Esophagus squamous epithelium (tissue), 5 donors: ENCODE results near the gene LRRTM3. TPM values are rescaled to one million over a fixed set of nuclear protein-coding genes. Genes with fewer than 3 reads are reported as not detected.

ENCODE experiments used
- DNase-seq: peaks from one replicate; lab custom pipeline; 2025; lab: John Stamatoyannopoulos, UW
- H3K27ac ChIP-seq, 4 donors: fragments of 200-600 bp; sonication (generic); one replicate each; pipeline ENCODE4 v1.5.1; 2016 to 2019; ENCODE audit warnings: mild to moderate bottlenecking in 1 of 4
- H3K27me3 ChIP-seq, 4 donors: fragments of 200-600 bp; sonication (generic); 1 replicate in 3 of 4; 2 replicates in 1 of 4; pipeline versions ENCODE4 v1.5.1 to v1.6.0; 2017 to 2021; ENCODE audit warnings: antibody characterized with exemption in 1 of 4
- H3K36me3 ChIP-seq, 3 donors: fragments of 200-600 bp; sonication (generic); one replicate each; pipeline ENCODE4 v1.5.1; 2016 to 2019
- H3K4me1 ChIP-seq, 3 donors: fragments of 200-600 bp; sonication (generic); one replicate each; pipeline ENCODE4 v1.5.1; 2017 to 2019
- H3K4me3 ChIP-seq, 4 donors: fragments of 200-600 bp; sonication (generic); 1 replicate in 3 of 4; 2 replicates in 1 of 4; pipeline ENCODE4 v1.5.1; 2016 to 2019; ENCODE audit warnings: mild to moderate bottlenecking in 2 of 4, moderate library complexity in 1 of 4
- H3K9me3 ChIP-seq, 3 donors: fragments of 200-600 bp; sonication (generic); one replicate each; pipeline ENCODE4 v1.5.1; 2016 to 2019
- POLR2A ChIP-seq, 4 donors: fragments of 450-650 bp; IDR thresholded peaks; one replicate each; pipeline ENCODE4 v1.6.1; 2017; ENCODE audit warnings: antibody characterized with exemption in 4 of 4, mild to moderate bottlenecking in 4 of 4, moderate library complexity in 3 of 4
- WGBS, 2 donors: methylation state at CpG; one replicate each; pipeline ENCODE4 v1.1.5; 2018; 5-methylcytosine and 5-hydroxymethylcytosine counted together
- intact Hi-C: fragments of 100-400 bp; cut with DNase I; formaldehyde crosslinking; loops from one replicate; pipeline ENCODE4 v1.15.0; 2022
- total RNA-seq, 4 donors: library from RNA; depleted of rRNA; stranded (reverse); fragments of >200 nt; gene quantifications; one replicate each; pipeline ENCODE4 v1.1.0, GENCODE V29; 2016
- TF ChIP-seq, protein P1 (sequence below), 6 experiments: fragments of 450-650 bp in 4 of 6; fragments of 200-600 bp in 2 of 6; sonication (generic) in 2 of 6; IDR thresholded peaks; one replicate each; pipeline ENCODE4 v1.5.1; 2016 to 2019; ENCODE audit warnings: antibody characterized with exemption in 6 of 6, mild to moderate bottlenecking in 4 of 6, moderate library complexity in 4 of 6
- donor health status: DM: yes; HTN: yes; CAD: no.

Gene LRRTM3
- total RNA-seq, 4 donors from 2014 or later: under 0.01 TPM; not detected in 3

DNA sequence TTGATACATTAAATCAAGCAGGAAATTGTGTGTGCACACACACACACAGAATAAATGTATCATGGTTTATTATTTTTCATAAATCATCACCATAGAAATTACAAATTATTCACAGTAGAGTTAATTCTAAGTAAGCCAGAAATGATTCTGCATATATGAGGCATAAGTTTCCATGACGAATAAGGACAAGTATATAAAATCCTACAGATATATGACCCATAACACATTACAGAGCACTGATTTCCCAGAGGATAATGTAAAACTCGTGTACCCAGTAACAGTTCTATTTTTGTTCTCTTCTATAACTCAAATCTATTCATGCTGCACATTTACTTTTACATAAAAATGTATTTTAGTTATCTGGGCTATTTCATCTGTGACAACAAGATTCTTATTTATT lies 169.7 kb downstream of the LRRTM3 start:
- H3K4me1 ChIP-seq: no peaks in the 10 kb centered on the region
- DNase-seq: no peak
- H3K9me3 ChIP-seq: no peaks in the 10 kb centered on the region
- H3K36me3 ChIP-seq: no peaks in the 10 kb centered on the region
- H3K27me3 ChIP-seq: no peaks in the 10 kb centered on the region
- H3K4me3 ChIP-seq: no peak overlapping the region
- intact Hi-C loops: no loop called here
- no peak for TF ChIP-seq POLR2A (IDR thresholded peaks at IDR 0.05)
- TF ChIP-seq, protein P1, sequence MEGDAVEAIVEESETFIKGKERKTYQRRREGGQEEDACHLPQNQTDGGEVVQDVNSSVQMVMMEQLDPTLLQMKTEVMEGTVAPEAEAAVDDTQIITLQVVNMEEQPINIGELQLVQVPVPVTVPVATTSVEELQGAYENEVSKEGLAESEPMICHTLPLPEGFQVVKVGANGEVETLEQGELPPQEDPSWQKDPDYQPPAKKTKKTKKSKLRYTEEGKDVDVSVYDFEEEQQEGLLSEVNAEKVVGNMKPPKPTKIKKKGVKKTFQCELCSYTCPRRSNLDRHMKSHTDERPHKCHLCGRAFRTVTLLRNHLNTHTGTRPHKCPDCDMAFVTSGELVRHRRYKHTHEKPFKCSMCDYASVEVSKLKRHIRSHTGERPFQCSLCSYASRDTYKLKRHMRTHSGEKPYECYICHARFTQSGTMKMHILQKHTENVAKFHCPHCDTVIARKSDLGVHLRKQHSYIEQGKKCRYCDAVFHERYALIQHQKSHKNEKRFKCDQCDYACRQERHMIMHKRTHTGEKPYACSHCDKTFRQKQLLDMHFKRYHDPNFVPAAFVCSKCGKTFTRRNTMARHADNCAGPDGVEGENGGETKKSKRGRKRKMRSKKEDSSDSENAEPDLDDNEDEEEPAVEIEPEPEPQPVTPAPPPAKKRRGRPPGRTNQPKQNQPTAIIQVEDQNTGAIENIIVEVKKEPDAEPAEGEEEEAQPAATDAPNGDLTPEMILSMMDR (IDR thresholded peaks at IDR 0.05): no peak
- WGBS, 2 donors: 35 to 47% methylated on average over 2 of the region's 2 CpGs
- no peak overlapping the region for H3K27ac ChIP-seq

DNA sequence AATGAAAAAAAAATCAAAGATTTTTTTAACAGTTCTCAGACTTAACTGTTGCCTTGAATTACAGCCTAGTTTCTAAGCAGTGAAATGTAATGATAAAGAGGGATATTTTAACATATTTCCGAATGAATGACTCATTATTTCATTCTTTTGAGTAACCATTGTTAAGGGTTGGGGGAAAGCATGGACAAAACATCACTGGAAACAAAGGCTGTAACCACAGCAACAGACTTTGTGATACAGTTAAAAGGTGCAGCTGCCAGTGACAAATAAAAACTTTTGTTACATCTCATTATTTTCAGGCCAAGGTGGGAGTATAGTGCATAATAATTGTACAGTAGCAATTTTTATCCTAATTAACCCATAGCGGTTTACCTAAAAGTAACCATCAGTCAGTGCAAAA lies 172.6 kb downstream of the LRRTM3 start:
- Histone ChIP-seq H3K9me3 (no peaks in the 10 kb centered on the region), H3K36me3 (no peaks in the 10 kb centered on the region), H3K27ac (no peak overlapping the region), H3K4me1 (no peaks in the 10 kb centered on the region), H3K27me3 (no peaks in the 10 kb centered on the region), H3K4me3 (no peak overlapping the region)
- intact Hi-C loops: no loop called here
- 58% methylated on average over 2 of the region's 2 CpGs for WGBS, 2 donors
- TF ChIP-seq, protein P1 (IDR thresholded peaks at IDR 0.05): no peak
- no peak for TF ChIP-seq POLR2A (IDR thresholded peaks at IDR 0.05)
- no peak for DNase-seq

DNA sequence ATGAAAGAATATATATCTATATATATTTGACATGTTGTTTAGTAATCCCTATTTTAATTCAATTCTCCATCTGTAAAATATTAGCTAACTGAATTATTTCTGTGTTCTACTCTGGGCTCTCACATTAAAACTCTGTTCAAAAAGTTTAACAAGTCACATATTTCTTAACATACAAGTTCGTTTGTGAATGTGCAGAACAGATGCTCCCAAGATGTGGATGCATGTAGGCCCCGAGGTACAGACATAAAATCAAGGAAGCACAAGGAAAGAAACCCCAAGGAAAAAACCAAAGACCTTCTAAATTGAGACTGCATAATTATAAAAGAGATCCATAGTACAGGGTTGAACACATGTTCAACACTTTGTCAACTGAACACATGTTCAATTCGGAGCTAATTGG lies 175.1 kb downstream of the LRRTM3 start:
- H3K4me1 ChIP-seq: no peaks in the 10 kb centered on the region
- H3K36me3 ChIP-seq: no peaks in the 10 kb centered on the region
- DNase-seq: no peak
- intact Hi-C loops: no loop called here
- H3K27me3 ChIP-seq: no peaks in the 10 kb centered on the region
- H3K4me3 ChIP-seq: no peak overlapping the region
- no peak for TF ChIP-seq POLR2A (IDR thresholded peaks at IDR 0.05)
- TF ChIP-seq, protein P1 (IDR thresholded peaks at IDR 0.05): no peak
- 47 to 54% methylated on average over 3 of the region's 3 CpGs for WGBS, 2 donors
- no peak overlapping the region for H3K27ac ChIP-seq
- H3K9me3 ChIP-seq: no peaks in the 10 kb centered on the region

DNA sequence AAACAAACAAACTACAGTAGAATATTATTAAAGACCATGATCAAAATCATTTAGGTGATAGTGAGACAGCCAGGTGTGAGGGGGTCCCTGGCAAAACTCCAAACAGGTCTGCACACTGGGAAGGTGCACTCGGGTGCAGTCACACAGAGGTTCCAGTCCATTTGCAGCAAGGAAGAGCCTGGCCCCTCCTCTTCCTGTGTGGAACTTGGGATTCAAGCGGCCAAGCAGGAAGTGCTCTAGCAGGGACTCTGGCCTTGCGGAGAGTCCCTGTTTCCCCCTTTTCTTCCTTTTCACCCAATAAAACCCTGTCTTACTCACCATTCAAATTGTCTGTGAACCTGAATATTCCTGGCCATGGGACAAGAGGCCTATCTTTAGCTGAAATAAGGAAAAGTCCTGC lies 181.8 kb downstream of the LRRTM3 start:
- intact Hi-C loops: no loop called here
- 67 to 70% methylated on average over 2 to 3 of the region's 3 CpGs for WGBS, 2 donors
- H3K27ac ChIP-seq: no peak overlapping the region
- no peaks in the 10 kb centered on the region for H3K36me3 ChIP-seq
- H3K9me3 ChIP-seq: no peaks in the 10 kb centered on the region
- TF ChIP-seq, protein P1 (IDR thresholded peaks at IDR 0.05): no peak
- TF ChIP-seq POLR2A (IDR thresholded peaks at IDR 0.05): no peak
- no peaks in the 10 kb centered on the region for H3K4me1 ChIP-seq
- no peak overlapping the region for H3K4me3 ChIP-seq
- no peaks in the 10 kb centered on the region for H3K27me3 ChIP-seq
- no peak for DNase-seq

DNA sequence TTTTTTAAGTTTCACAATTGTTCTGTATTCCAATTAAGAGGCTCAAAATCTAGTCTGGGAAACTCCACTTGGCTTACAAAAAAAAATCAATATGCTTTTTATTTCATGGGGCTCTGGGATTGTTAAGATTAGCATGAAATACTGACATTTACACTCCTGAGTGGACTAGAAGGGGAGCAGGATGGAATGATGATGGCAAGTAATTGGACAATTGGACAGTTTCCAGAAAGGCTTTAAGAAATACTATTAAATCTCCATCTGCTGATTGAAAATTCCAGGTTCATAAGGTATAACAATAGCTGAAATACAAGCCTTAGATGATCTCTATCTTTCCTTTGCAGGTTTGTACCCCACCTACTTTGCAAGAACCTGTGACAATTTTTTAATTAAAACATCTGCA lies 184.4 kb downstream of the LRRTM3 start:
- DNase-seq: no peak
- H3K27ac ChIP-seq: no peak overlapping the region
- H3K4me1 ChIP-seq: no peaks in the 10 kb centered on the region
- intact Hi-C loops: no loop called here
- H3K36me3 ChIP-seq: no peaks in the 10 kb centered on the region
- no peak for TF ChIP-seq POLR2A (IDR thresholded peaks at IDR 0.05)
- TF ChIP-seq, protein P1 (IDR thresholded peaks at IDR 0.05): no peak
- no peak overlapping the region for H3K4me3 ChIP-seq
- H3K27me3 ChIP-seq: no peaks in the 10 kb centered on the region
- no peaks in the 10 kb centered on the region for H3K9me3 ChIP-seq
